NOMO-1 (cell line): ENCODE data around the gene TMEM235.
"Not testable (repeated sequence)": the region's sequence is repeated elsewhere in the genome, so short reads cannot be mapped to it uniquely, and the experiment has no call there.

ENCODE experiments used
- DNase-seq, 2 experiments: peaks; one replicate each; lab custom pipeline; 2025; ENCODE audit not compliant: unreplicated experiment in 2 of 2; lab: John Stamatoyannopoulos, UW

TMEM235 gene

DNA sequence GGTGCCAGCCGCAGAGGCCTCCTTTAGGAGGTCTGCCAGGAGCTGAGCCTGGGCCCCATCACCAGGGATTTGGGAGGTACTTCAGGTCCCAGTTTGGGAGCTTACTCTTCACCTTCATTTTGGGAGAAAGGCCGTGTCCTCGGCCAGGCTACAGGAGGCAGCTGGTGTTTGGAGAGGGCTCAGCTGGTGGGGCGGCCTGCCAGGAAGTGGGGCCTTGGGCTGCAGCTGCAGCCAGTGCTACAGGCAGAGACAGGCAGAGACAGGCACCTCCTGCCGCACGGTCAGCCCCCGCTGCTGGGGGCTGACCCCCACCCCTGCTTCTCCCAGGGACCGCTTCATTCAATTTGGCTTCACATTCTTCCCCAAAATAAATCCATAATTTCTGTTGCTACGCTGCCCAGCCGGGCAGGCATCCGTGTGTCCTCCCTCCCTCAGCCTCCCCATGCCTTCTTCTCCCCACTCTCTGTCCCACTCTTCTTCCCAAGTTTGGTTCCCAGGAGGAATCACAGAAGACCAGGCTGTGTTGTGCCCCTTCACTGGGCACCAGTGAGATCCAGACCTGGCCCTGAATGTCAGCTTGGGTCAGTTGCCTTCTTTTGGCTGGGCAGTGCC, 6.1 kb downstream of the TMEM235 start:
- no peak for DNase-seq

GRCh38 chr17:78238823-78239488, 7.5 kb downstream of the TMEM235 start:
- DNase-seq, result no peak

DNA sequence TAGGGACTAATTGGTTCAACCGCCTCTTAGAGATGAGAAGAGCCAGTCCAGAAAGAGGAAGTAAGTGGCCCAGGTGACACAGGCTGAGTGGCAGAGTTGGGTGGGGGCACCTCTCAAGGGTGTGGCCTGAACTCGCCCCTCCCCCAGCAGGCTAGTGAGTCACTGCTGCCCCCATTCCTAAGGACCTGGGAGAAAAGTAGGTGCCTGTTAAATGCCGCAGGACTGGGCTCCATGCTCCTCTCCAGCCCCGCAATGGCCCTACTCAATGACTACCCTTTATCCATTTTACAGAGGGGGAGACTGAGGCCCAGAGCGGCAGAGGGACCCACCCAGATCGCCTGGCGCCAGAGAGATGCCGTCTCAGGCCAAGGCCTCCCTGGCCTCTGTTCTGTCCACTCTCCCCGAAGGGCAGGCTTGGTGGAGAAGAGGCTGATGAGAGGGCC, 8.1 kb downstream of the TMEM235 start:
- DNase-seq, result peak; percentile 65 to 68

- DNase-seq, result no peak
Measured at GRCh38 chr17:78240012-78240655, 8.7 kb downstream of the TMEM235 start.

- DNase-seq, result no peak
Measured at GRCh38 chr17:78240839-78241238, 9.4 kb downstream of the TMEM235 start.

DNA sequence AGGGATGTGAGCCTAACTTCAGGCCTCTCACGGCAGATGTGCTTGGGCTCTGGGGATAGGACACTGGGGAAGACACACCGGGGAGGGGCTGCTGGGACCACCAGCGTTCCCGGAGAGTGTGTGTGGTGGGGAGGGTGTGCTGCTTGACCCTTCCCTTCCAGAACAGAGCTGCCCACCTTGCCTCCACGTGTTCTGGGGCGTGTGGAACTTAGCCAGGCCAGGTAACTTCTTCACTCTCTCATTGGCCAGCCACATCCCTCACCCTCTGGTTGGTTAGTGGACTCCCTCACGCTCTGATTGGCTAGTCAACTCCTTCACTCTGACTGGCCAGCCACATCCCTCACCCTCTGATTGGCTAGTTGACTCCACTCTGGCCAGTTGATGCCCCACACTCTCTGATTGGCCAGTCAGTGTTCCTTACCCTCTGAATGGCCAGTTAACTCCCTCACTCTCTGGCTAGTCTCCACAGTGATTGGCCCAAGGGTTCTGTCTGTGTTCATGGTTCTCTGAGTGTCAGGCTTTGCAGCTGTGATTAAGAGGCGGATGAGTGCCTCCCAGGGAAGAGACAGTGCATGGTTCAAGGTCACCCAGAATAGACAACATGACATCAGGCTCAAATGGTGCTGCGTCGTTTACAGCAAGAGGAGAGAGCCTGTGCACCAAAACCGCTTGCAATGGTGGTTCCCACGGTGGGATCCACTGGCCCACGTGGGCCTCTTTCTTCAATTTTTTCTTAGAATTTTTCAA, 10.0 kb downstream of the TMEM235 start:
- no peak for DNase-seq

DNA sequence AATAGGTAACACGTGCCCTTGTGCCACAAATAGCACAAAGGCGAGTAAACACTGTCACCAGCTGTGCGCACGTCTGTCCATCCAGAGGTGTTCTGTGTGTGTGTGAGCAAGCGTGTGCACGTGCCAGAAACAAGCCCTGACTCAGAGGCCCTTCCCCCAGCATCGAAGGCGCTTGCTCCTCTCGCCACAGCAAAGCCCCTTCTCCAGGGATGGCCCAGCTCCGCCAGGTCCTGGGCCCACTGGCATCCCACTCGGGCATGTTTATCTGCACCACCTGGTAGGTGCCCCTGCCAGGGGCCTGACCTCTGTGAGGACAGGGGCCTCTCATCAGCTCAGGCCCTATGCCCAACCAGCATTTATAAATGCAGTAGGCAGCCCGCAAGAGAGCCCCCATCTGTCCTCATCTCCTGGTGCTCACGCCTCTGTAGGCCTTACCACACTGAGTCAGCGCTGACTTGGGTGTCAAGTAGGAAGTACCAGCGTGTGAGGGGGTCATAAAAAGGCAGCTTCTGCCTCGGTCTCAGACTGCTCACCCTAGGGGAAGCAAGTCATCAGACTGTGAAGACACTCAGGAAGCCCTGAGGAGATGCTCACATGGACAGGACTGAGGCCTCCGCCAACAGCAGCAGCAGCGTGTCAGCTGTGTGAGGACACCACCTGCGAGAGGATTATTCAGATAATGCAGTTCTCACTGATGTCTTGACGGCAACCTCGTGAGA, 10.8 kb downstream of the TMEM235 start:
- DNase-seq, result peak; percentile 87 to 92

DNA sequence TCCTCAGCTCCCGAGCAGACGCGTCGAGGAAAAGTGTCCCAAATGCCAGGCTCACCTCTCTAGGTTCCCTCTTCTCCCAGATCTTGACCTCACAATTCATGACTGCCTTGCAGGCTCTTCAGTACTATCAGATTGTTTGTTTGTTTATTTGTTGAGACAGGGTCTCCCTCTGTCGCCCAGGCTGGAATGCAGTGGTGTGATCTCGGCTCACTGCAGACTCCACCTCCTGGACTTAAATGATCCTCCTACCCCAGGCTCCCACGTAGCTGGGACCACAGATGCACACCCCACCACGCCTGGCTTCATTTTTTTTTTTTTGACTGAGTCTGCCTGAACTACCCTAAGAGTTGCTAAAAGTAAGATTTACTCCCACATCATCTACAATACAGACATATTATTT, 15.9 kb downstream of the TMEM235 start:
- DNase-seq, result no peak

GRCh38 chr17:78248051-78248914, 16.9 kb downstream of the TMEM235 start:
- DNase-seq, result no peak

DNA sequence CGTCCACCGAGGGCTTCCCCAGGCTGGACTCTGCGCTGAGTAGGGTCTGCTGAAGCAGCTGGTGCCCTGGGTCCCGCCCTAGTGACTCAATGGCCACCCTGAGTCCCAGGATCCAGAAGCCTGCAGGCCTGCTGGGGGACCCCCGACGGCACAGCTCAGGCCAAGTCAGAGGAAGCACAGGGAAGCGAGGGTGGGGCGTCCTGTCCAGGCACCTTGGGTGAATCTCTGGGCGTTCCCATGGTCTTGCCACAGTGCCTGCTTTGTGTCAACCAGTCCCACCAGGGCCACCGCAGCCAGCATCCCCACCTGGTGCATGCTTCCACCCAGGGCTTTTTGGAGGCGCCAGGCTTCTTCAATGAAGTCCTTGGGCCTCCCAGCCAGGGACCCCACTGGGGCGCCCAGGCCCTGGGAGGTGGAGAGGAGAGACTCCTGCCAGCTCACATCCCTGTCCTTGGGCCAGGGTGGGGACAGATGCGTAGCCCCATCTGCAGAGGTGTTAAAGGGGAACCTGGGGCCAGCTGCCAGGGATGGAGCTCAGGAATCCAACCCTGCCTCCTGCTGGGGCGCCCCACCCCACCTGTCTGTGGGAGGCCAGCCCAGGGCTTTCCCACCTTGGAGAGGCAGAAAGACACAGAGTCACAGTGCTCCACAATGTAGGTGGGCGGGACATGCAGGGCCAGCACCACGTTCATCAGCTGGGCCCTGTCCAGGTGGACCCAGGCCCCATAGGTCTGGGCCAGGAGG, 17.8 kb downstream of the TMEM235 start:
- no peak for DNase-seq

- no peak for DNase-seq
Measured at GRCh38 chr17:78249818-78250806, 18.7 kb downstream of the TMEM235 start.

DNA sequence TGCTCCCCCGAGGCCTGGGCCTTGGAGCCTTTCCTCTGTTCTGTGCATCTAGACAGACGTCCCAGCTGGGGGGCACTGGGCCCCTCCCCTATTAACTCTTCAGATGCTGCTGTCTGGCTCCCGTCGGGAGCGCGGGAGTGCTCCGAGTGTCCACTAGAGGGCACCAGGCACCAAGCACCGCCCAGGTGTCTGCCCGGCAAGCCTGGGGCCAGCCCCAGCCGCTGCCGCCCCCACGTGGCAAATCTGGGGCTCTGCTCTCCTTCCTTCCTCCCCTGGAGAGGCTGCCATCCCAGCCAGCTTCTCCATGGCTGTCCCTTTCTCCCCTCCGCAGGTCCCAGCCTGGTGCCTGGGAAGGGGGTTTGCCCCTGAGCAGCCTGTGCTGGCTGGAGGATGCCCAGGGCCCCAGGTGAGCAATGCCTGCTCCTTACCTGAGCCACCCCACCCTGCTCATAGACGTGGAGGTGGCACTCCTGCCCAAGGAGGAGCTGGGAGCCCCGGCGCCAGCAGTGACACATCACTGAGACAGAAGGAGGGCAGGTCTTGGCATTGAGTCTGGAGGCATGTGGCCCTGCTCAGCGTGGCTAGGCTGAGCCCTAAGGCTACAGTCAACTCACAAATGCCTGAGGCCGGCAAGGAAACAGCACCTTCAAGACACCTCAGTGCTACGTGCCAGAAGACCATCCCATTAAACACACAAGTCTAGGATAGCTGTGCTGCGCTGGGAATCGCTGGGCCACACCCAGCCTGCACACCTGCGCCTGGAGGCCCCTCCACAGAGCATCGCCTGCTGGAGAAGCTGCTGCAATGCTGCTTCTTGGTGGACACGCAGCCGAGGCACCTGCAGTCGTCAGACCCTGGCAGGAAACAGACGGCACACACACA, 19.7 kb downstream of the TMEM235 start:
- peak; percentile 78 to 84 for DNase-seq

GRCh38 chr17:78251773-78252103, 20.3 kb downstream of the TMEM235 start:
- no peak for DNase-seq

- no peak for DNase-seq
Measured at GRCh38 chr17:78252111-78252634, 20.7 kb downstream of the TMEM235 start.

GRCh38 chr17:78252701-78253635, 21.5 kb downstream of the TMEM235 start:
- DNase-seq, result no peak

- DNase-seq, result not testable (repeated sequence)
Measured at GRCh38 chr17:78253636-78253945, 22.2 kb downstream of the TMEM235 start.
